ENCODE data around the gene CCNQ.

CCNQ gene

DNA sequence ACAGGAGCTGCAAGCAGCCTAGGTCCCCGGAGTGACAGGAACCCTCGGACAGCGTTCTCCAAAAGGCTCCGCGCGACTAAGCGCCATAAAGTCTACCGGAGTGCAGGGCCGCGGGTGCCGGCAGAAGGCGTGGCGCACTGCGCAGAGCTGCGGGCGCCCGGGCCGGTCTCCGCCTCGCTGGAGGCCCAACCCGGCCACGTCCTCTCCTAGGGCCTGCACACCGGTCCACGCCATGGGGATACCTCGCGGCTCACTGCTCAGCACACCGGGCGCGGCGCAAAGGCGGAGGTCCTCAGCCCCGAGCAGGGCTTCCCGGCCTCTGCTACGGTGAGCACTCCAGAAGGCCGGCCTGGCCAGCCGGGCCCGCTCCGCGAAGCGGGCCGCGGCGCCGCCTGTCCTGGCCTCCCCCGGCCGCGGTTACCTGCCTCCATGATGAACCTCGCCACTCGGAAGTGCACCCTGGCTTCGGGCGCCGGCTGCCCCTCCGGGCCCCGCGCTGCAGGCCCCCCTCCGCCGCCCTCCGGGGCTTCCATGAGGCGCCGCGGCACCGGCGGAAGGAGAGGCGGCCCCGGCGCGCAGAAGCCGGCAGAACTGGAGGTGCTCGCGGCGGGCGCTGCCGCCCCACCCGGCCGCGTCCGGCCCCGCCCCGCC, at the start of gene CCNQ:
TSS of gene CCNQ (minus strand) at position 599 of the 651 bp plus-strand sequence. CDS start at position 533, 66 bp downstream.
- no peak for DNase-seq (ENCODE audit: low spot score)

GRCh38 chrX:153647461-153648357, 48.8 kb upstream of the CCNQ start:
- DNase-seq (ENCODE audit: low spot score): no peak

DNA sequence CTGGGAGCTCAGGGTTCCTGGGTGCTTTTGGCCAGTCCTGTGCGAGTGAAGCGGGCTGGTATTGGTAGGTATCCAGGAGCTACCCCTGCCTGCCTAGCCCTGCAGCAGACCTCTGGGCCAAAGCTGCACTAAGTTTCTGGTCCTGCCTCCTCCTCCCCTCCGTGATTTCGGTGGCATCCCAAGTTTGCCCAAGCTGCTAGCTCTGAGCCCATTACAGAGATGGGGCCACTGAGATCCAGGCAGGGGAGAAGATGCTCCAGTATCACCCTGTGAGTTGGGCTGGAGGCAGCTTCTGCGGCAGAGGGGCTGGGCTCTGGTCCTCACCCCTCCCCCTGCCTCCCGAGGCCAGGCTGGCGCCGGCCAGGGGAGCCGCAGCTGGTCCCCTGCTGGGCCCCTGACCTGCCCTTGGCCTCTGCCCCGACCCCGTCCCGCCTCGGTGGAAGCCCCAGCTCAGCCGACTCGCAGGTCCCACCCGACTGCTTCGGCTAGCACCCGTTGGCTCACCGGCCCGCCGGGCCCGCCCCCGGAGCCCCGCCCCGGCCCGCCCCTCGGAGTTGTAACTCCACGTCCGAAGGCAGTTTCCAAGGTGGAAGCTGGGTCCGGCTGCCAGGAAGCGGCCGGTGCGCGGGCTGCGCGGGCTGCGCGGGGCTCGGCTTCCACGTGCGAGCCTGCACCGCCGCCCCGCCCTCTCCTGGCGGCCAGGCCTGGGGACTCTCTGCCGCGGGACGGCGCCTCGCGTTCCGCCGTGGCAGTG, 47.9 kb upstream of the CCNQ start, which contains the start of gene DUSP9:
TSS of gene DUSP9 (plus strand) at position 584 of the 754 bp plus-strand sequence. CDS start 751 bp downstream, outside the sequence.
- peak; percentile 71 for DNase-seq (ENCODE audit: low spot score)

- DNase-seq (ENCODE audit: low spot score): no peak
Observed at GRCh38 chrX:153645921-153646488, 47.1 kb upstream of the CCNQ start.

GRCh38 chrX:153645151-153645550, 46.2 kb upstream of the CCNQ start:
- DNase-seq (ENCODE audit: low spot score): no peak

DNA sequence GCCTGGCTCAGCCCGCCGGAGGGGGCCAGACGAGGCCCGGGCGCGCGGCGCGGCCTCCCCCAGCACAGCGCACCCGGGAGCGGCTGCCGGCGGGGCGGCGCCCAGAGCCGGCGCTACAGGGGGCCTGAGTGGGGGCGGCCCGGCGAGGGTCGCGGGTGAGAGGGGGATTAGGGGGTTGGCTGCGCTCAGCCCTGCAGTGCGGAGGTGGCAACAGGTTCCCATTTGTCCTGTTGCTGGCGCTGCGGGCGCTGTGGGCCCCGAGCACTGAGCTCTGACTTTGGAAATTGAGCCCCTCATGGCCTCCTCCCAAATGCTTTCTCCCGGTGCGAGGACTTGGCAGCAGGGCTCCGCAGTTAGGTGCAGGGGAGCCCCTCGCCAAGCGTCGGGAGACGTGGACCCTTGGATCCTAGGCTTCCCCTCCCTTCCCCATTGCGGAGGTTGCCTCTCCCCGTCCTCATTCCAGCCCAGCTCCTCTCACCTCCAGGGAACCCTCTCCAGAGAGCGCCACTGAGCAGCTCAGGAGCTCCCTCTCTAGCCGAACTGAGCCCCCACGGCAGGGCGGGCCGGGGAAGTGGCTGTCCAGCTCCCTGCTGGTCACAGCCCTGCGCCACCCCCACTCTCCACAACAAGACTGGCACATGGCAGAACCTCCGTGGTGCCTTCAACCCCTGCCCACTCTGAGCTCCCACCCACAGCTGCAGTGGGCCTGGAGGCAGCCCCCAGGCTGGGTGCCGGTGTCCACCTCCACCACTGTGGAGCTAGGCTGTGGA, 45.6 kb upstream of the CCNQ start:
- no peak for DNase-seq (ENCODE audit: low spot score)

DNA sequence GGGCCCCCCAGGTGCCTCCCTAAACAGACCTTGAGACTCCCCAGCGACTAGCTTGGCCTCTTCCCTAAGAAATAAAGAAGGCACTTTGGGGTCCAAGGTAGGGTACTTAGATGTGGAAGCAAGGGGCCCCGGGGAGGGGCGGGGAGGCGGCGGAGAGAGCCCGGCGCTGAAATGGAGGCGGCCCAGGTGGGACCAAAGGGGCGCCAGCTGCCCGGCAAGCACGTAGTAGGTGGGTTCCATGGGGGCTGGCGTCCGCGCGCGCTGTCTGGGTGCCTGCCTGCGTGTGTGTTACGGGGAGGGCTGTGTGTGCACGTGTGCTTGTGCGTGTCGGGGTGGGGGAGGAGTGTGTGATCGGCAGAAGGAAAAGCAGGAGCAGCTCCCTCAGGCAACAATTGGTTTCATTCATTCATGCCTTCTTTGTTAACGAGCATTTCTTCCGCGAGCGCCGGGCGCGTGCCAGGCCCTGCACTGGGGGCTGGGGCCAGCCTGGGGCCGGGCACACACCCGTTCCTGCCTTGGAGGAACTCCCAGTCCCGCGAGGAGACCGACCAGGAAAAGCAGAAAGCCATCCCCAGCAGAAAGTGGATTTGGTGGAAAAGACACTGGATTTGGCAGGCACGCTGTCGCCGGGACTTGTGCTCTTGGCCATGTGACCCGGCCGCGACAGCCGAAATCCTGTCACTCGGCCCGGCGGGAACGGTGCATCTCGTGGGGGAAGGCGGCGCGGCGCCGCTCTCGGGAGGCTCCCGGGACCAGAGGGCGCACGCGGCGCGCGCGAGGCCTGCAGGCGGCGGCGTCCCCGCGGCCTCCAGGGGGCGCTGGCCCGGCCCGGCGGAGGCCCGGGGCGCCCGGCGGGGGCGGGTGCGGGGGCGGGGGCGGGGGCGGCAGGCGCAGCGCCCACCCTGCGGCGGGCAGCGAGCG, 44.8 kb upstream of the CCNQ start:
- no peak for DNase-seq (ENCODE audit: low spot score)

DNA sequence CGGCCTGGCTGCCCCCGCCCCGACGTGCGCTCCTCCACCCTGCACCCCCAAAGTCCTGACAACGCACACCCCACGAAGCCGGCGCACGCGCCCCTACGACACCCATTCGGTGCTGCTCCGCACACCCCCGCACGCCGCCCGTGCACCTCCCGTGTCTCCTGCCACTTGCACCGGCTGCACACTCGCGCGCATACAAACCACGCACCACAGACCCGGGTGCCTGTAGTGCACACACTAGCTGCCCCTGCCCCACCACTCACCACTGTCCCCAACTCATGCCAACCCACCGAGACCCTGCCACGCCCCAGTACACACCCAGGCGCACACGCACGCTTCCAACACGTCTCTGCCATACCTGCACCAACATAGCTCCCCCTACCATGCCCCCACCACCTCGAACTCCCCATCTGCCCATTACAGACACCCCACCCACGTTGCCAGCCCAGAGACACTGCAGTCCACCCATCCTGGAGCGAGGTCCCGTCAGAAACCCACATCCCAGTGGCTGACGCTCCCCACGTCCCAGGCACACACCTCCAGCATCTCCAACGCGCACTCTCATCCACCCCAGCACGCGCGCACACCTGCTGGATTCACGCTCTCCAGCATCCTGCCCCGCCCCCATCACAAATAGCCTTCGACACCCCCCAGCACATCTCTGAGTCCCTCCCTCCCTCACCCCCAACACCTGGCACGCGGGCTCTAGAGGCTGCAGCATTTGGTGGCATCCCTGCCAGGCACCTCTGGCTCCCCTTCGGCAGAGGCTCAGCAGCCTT, 43.9 kb upstream of the CCNQ start:
- DNase-seq (ENCODE audit: low spot score): no peak

DNA sequence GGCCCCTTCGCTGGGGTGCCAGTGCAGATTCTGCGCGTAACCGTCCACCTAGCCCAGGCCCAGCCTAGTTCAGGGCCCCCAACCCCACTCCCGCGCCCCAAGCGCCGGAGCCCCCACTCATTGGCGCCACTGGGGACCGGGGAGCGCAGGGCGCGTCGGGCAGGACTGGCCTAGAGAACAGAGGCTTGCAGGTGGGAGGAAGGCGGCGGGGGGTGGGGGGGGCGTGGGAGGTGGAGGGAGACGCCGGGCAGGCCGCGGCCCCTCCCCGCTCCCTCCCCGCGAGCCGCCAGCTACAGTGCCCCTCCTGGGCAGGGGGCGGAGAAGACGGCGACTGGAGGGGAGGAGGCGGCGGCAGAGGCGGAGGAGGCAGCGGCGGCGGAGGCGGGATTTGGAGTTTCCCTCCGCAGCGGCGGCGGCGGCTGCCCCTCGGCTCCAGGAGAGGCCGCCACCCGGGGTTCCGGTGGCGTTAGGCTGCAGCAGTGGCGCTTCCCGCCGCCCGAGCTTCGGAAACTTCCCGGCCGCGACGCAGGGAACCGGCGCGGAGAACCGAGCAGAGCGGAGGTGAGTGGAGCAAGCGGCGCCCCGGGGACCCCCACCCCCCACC, 43.2 kb upstream of the CCNQ start:
- peak; percentile 57 for DNase-seq (ENCODE audit: low spot score)

- peak; percentile 71 for DNase-seq (ENCODE audit: low spot score)
Observed at GRCh38 chrX:153641627-153642026, 42.7 kb upstream of the CCNQ start.

- no peak for DNase-seq (ENCODE audit: low spot score)
Observed at GRCh38 chrX:153640736-153641575, 42.0 kb upstream of the CCNQ start.

DNA sequence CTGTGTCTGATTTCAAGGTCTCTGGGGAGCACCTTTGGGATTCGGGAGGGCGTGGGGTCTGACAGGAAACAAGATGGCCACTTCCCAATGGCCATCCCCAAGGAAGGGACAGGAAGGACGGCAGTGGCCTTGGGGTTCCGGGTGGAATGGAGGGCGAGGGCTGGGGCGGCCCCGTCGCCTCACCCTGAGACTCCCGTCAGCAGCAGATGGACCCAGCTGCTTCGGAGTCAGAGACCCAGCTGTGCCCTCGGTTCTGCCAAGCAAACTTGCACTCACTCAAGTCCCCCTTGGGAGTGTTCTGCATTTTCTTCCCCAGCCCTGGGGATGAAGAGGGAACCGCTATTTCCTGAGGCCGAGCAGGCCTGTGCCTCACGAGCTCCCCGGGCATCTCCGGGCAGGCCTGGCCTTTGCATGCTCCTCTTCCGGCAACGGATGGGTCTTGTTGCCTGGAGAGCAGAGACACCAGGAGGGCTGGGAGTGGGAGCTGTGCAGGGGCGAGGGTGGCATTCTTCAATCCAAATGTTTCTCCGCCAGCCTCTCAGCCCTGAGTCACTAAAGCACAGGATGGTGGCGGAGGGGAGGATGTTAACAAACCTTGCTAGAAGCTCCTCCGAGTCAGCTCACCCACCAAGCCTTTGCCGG, 41.2 kb upstream of the CCNQ start:
- no peak for DNase-seq (ENCODE audit: low spot score)

- no peak for DNase-seq (ENCODE audit: low spot score)
Observed at GRCh38 chrX:153639177-153640044, 40.5 kb upstream of the CCNQ start.

- DNase-seq (ENCODE audit: low spot score): no peak
Observed at GRCh38 chrX:153638436-153639176, 39.7 kb upstream of the CCNQ start.

- no peak for DNase-seq (ENCODE audit: low spot score)
Observed at GRCh38 chrX:153638041-153638371, 39.1 kb upstream of the CCNQ start.

Measured in HuH-7.5 (cell line).